Adrenal gland (tissue), 5 donors: ENCODE measurements around the gene MFRP.

Source experiments
- CTCF ChIP-seq, 6 experiments: fragments of 450-650 bp in 4 of 6; fragments of 200-600 bp in 2 of 6; sonication (generic) in 1 of 6; IDR thresholded peaks; 1 replicate in 5 of 6; 2 replicates in 1 of 6; pipeline versions ENCODE4 v1.5.1 to v1.8.0; 2016 to 2021; ENCODE audit warnings: antibody characterized with exemption in 6 of 6, mild to moderate bottlenecking in 2 of 6, moderate library complexity in 1 of 6
- POLR2A ChIP-seq, 2 donors: fragments of 450-650 bp; IDR thresholded peaks; one replicate each; pipeline ENCODE4 v1.6.1; 2017; ENCODE audit warnings: antibody characterized with exemption in 2 of 2, mild to moderate bottlenecking in 2 of 2, moderate library complexity in 1 of 2
- donor health status: DM: no; HTN: no; CAD: no.

- TF ChIP-seq POLR2A (IDR thresholded peaks at IDR 0.05) = peak in 1 of 2 donors; percentile 55
- peak in 1 of 6 experiments; percentile 20 for TF ChIP-seq CTCF (IDR thresholded peaks at IDR 0.05)
These were observed 14.7 kb upstream of the MFRP start for GRCh38 chr11:119361056-119361787.
